Measurements from ENCODE around the gene SUN1. TPM values are rescaled to one million over a fixed set of nuclear protein-coding genes. Genes with fewer than 3 reads are reported as not detected.
"Not testable (repeated sequence)": the region's sequence is repeated elsewhere in the genome, so short reads cannot be mapped to it uniquely, and the experiment has no call there.

Gene SUN1
- total RNA-seq, 1 donor from 2014 or later: 99.9 TPM

- Mint-ChIP-seq H3K4me3 (no peak overlapping the region), H3K9me3 (no peaks in the 10 kb centered on the region), H3K27ac (ENCODE audit: unreplicated experiment) (no peak overlapping the region), H3K27me3 (ENCODE audit: low read depth) (no peaks in the 10 kb centered on the region), H3K36me3 (ENCODE audit: low read depth) (peaks cover 9% of the 10 kb centered on the region), H3K4me1 (no peaks in the 10 kb centered on the region)
- DNase-seq (ENCODE audit: low read depth, low spot score): no peak
- no peak for TF ChIP-seq CTCF (conservative IDR thresholded peaks at IDR 0.05)
These were observed 33.3 kb upstream of the SUN1 start for GRCh38 chr7:798921-799470.

- no peak overlapping the region for H3K27ac Mint-ChIP-seq (ENCODE audit: unreplicated experiment)
- H3K27me3 Mint-ChIP-seq (ENCODE audit: low read depth): no peaks in the 10 kb centered on the region
- no peak for DNase-seq (ENCODE audit: low read depth, low spot score)
- no peaks in the 10 kb centered on the region for H3K4me1 Mint-ChIP-seq
- peaks cover 12% of the 10 kb centered on the region for H3K36me3 Mint-ChIP-seq (ENCODE audit: low read depth)
- no peak for TF ChIP-seq CTCF (conservative IDR thresholded peaks at IDR 0.05)
- no peak overlapping the region for H3K4me3 Mint-ChIP-seq
- H3K9me3 Mint-ChIP-seq: no peaks in the 10 kb centered on the region
These were observed 31.6 kb upstream of the SUN1 start for GRCh38 chr7:800692-801091.

- H3K27me3 Mint-ChIP-seq (ENCODE audit: low read depth); DNase-seq (ENCODE audit: low read depth, low spot score); H3K4me3 Mint-ChIP-seq; H3K4me1 Mint-ChIP-seq; H3K27ac Mint-ChIP-seq (ENCODE audit: unreplicated experiment); H3K9me3 Mint-ChIP-seq: not testable (repeated sequence)
- H3K36me3 Mint-ChIP-seq (ENCODE audit: low read depth): peaks cover 12% of the 10 kb centered on the region
These were observed 30.9 kb upstream of the SUN1 start for GRCh38 chr7:801351-801750.

GRCh38 chr7:801940-802381, 30.3 kb upstream of the SUN1 start:
- TF ChIP-seq CTCF (conservative IDR thresholded peaks at IDR 0.05): no peak
- Mint-ChIP-seq H3K4me1 (no peaks in the 10 kb centered on the region), H3K27me3 (ENCODE audit: low read depth) (no peaks in the 10 kb centered on the region), H3K27ac (ENCODE audit: unreplicated experiment) (no peak overlapping the region), H3K36me3 (ENCODE audit: low read depth) (peaks cover 12% of the 10 kb centered on the region), H3K4me3 (no peak overlapping the region), H3K9me3 (no peaks in the 10 kb centered on the region)
- DNase-seq (ENCODE audit: low read depth, low spot score): no peak

GRCh38 chr7:802500-803242, 29.6 kb upstream of the SUN1 start:
- H3K36me3 Mint-ChIP-seq (ENCODE audit: low read depth): peaks cover 7% of the 10 kb centered on the region
- H3K27ac Mint-ChIP-seq (ENCODE audit: unreplicated experiment): no peak overlapping the region
- H3K27me3 Mint-ChIP-seq (ENCODE audit: low read depth): no peaks in the 10 kb centered on the region
- H3K4me3 Mint-ChIP-seq: no peak overlapping the region
- TF ChIP-seq CTCF (conservative IDR thresholded peaks at IDR 0.05): no peak
- no peaks in the 10 kb centered on the region for H3K4me1 Mint-ChIP-seq
- no peak for DNase-seq (ENCODE audit: low read depth, low spot score)
- H3K9me3 Mint-ChIP-seq: no peaks in the 10 kb centered on the region

GRCh38 chr7:803243-803635, 29.0 kb upstream of the SUN1 start:
- no peaks in the 10 kb centered on the region for H3K9me3 Mint-ChIP-seq
- no peak overlapping the region for H3K4me3 Mint-ChIP-seq
- no peaks in the 10 kb centered on the region for H3K4me1 Mint-ChIP-seq
- no peak for TF ChIP-seq CTCF (conservative IDR thresholded peaks at IDR 0.05)
- H3K36me3 Mint-ChIP-seq (ENCODE audit: low read depth): peaks cover 6% of the 10 kb centered on the region
- H3K27ac Mint-ChIP-seq (ENCODE audit: unreplicated experiment): no peak overlapping the region
- DNase-seq (ENCODE audit: low read depth, low spot score): no peak
- no peaks in the 10 kb centered on the region for H3K27me3 Mint-ChIP-seq (ENCODE audit: low read depth)

GRCh38 chr7:803796-804195, 28.5 kb upstream of the SUN1 start:
- H3K9me3 Mint-ChIP-seq; DNase-seq (ENCODE audit: low read depth, low spot score); H3K4me1 Mint-ChIP-seq; H3K4me3 Mint-ChIP-seq; H3K36me3 Mint-ChIP-seq (ENCODE audit: low read depth); H3K27me3 Mint-ChIP-seq (ENCODE audit: low read depth); H3K27ac Mint-ChIP-seq (ENCODE audit: unreplicated experiment): not testable (repeated sequence)
